Nephron progenitor cell (in vitro differentiated cells): ENCODE data around the gene ARL6.

Source experiments
- DNase-seq: peaks from one replicate; pipeline ENCODE4 v3.0.0; 2021
- H3K27ac Mint-ChIP-seq: 2 replicates; pipeline ENCODE4 v1.8.0; 2021; ENCODE audit warnings: mild to moderate bottlenecking, moderate library complexity, mixed read lengths
- H3K27me3 Mint-ChIP-seq: 2 replicates; pipeline ENCODE4 v1.8.0; 2021; ENCODE audit warnings: mild to moderate bottlenecking, low read depth, mixed read lengths; ENCODE audit not compliant: poor library complexity
- H3K36me3 Mint-ChIP-seq: 2 replicates; pipeline ENCODE4 v1.8.0; 2021; ENCODE audit warnings: low read depth, mixed read lengths
- H3K4me1 Mint-ChIP-seq: 2 replicates; pipeline ENCODE4 v1.8.0; 2021; ENCODE audit warnings: mixed read lengths
- H3K4me3 Mint-ChIP-seq: 2 replicates; pipeline ENCODE4 v1.8.0; 2021; ENCODE audit warnings: mild to moderate bottlenecking, moderate library complexity, mixed read lengths
- H3K9me3 Mint-ChIP-seq: 2 replicates; pipeline ENCODE4 v1.8.0; 2021; ENCODE audit warnings: mild to moderate bottlenecking, moderate library complexity, mixed read lengths
- TF ChIP-seq, protein P1 (sequence below): fragments of 200-600 bp; sonication (generic); IDR thresholded peaks from 2 replicates; pipeline ENCODE4 v1.5.0; 2021; ENCODE audit warnings: antibody characterized with exemption

The ARL6 gene

DNA sequence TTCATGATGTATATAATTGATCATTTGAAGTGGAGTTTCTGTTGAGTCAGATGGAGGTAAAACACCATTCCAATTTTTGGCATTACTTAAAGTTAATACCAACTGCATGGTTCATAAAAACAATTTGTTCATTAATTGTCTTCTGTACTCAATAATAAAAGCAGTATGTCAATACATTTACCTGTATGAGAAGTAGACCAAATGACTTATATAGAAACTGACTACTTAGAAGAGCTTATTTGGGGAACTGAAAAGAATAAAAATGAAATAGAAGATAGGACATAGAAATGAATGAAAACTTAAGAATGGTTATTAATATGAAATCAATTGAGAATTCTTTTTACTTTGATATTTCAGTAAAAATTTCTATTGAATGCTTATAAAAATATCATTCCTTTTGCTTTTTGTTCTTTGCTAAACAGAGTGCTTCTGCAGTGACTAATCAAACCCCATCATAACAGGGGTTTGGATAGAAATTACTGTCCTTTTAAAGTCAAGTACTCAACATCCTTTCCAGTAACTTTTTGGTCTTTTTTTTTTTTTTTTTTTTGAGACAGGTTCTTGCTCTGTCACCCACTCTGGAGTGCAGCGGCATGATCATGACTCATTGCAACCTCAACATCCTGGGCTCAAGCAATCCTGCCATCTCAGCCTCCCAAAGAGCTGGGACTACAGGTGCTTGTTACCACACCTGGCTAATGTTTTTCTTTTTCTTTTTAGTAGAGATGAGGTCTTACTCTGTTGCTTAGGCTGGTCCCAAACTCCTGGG, 50.8 kb downstream of the ARL6 start:
- H3K4me3 Mint-ChIP-seq: no peak overlapping the region
- TF ChIP-seq, protein P1, sequence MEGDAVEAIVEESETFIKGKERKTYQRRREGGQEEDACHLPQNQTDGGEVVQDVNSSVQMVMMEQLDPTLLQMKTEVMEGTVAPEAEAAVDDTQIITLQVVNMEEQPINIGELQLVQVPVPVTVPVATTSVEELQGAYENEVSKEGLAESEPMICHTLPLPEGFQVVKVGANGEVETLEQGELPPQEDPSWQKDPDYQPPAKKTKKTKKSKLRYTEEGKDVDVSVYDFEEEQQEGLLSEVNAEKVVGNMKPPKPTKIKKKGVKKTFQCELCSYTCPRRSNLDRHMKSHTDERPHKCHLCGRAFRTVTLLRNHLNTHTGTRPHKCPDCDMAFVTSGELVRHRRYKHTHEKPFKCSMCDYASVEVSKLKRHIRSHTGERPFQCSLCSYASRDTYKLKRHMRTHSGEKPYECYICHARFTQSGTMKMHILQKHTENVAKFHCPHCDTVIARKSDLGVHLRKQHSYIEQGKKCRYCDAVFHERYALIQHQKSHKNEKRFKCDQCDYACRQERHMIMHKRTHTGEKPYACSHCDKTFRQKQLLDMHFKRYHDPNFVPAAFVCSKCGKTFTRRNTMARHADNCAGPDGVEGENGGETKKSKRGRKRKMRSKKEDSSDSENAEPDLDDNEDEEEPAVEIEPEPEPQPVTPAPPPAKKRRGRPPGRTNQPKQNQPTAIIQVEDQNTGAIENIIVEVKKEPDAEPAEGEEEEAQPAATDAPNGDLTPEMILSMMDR: no peak
- no peaks in the 10 kb centered on the region for H3K36me3 Mint-ChIP-seq
- no peak overlapping the region for H3K27ac Mint-ChIP-seq
- DNase-seq: no peak
- H3K4me1 Mint-ChIP-seq: peaks cover 5% of the 10 kb centered on the region
- H3K27me3 Mint-ChIP-seq: peaks cover 16% of the 10 kb centered on the region
- H3K9me3 Mint-ChIP-seq: no peaks in the 10 kb centered on the region

- H3K9me3 Mint-ChIP-seq: no peaks in the 10 kb centered on the region
- no peak for DNase-seq
- TF ChIP-seq, protein P1: no peak
- H3K27me3 Mint-ChIP-seq: peaks cover 28% of the 10 kb centered on the region
- no peaks in the 10 kb centered on the region for H3K36me3 Mint-ChIP-seq
- no peak overlapping the region for H3K27ac Mint-ChIP-seq
- peaks cover 9% of the 10 kb centered on the region for H3K4me1 Mint-ChIP-seq
- H3K4me3 Mint-ChIP-seq: no peak overlapping the region
Measured at GRCh38 chr3:97816811-97817210, 52.3 kb downstream of the ARL6 start.

- Mint-ChIP-seq H3K27ac (no peak overlapping the region), H3K27me3 (peaks cover 36% of the 10 kb centered on the region), H3K4me3 (no peak overlapping the region), H3K4me1 (peaks cover 16% of the 10 kb centered on the region), H3K9me3 (no peaks in the 10 kb centered on the region), H3K36me3 (no peaks in the 10 kb centered on the region)
- DNase-seq: no peak
- TF ChIP-seq, protein P1: no peak
Measured at GRCh38 chr3:97817965-97818364, 53.4 kb downstream of the ARL6 start.

GRCh38 chr3:97820780-97821179, 56.2 kb downstream of the ARL6 start:
- no peak for DNase-seq
- Mint-ChIP-seq H3K36me3 (no peaks in the 10 kb centered on the region), H3K9me3 (no peaks in the 10 kb centered on the region), H3K4me3 (peak overlapping the region; percentile 99), H3K4me1 (peaks cover 38% of the 10 kb centered on the region), H3K27ac (no peak overlapping the region), H3K27me3 (peaks cover 46% of the 10 kb centered on the region)
- TF ChIP-seq, protein P1: no peak

DNA sequence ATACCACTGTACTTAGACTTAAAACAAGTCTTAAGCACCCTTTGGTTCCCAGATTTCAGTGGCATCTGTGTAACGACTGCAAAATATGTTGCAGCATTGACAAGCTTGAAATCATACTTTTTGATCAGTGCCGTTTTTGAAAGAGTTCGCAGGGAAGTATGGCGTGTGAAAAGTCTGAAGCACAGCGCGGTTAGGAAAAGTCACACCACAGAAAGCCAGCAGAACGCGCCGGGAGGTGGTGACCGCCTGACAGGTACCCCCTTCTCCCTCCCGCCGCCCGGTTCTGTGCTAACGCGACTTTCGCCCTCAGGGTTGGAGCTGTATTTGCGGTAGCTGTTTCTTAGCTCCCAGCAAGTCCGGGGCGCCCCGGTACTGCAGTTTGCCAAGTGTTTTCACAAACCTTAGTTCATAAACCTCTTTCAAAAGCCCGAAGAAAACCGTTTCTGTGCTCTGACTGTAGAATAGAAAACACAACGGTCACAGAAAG, 56.8 kb downstream of the ARL6 start:
- Mint-ChIP-seq H3K4me1 (peaks cover 38% of the 10 kb centered on the region), H3K4me3 (peak overlapping the region; percentile 99), H3K9me3 (no peaks in the 10 kb centered on the region), H3K27me3 (peaks cover 46% of the 10 kb centered on the region), H3K27ac (no peak overlapping the region), H3K36me3 (no peaks in the 10 kb centered on the region)
- TF ChIP-seq, protein P1: no peak
- DNase-seq: peak; percentile 47
